ENCODE results near the gene SPACA5.
A peak's percentile ranks its signal among the peaks of the same experiment; 100 is the strongest.
"Not testable (repeated sequence)": the region's sequence is repeated elsewhere in the genome, so short reads cannot be mapped to it uniquely, and the experiment has no call there.

Gene SPACA5

GRCh38 chrX:48006688-48007087 lies at the start of gene SPACA5:
SPACA5 (plus strand) TSS chrX:48006988; CDS start chrX:48007803, 815 bp downstream.
- not testable (repeated sequence) for DNase-seq

- not testable (repeated sequence) for DNase-seq
These were observed 48.6 kb upstream of the SPACA5 start for GRCh38 chrX:47958206-47958605.

GRCh38 chrX:47958761-47959342 lies 47.9 kb upstream of the SPACA5 start:
- DNase-seq = peak; percentile 27 to 40

GRCh38 chrX:47960406-47960805 lies 46.4 kb upstream of the SPACA5 start:
- DNase-seq = peak in 1 of 2 donors; percentile 33

GRCh38 chrX:47961830-47962229 lies 45.0 kb upstream of the SPACA5 start:
- not testable (repeated sequence) for DNase-seq

- DNase-seq = not testable (repeated sequence)
These were observed 41.3 kb upstream of the SPACA5 start for GRCh38 chrX:47965526-47965925.

GRCh38 chrX:47973235-47973634 lies 33.6 kb upstream of the SPACA5 start:
- DNase-seq = no peak

- DNase-seq = no peak
These were observed 30.3 kb upstream of the SPACA5 start for GRCh38 chrX:47976254-47977151.

- DNase-seq = no peak
These were observed 15.3 kb upstream of the SPACA5 start for GRCh38 chrX:47991263-47992094.

- DNase-seq = no peak
These were observed 14.8 kb upstream of the SPACA5 start for GRCh38 chrX:47992095-47992380.

GRCh38 chrX:47992669-47993068 lies 14.1 kb upstream of the SPACA5 start:
- DNase-seq = no peak

- no peak for DNase-seq
These were observed 5.5 kb upstream of the SPACA5 start for GRCh38 chrX:48001260-48001659.

- no peak for DNase-seq
These were observed 4.5 kb upstream of the SPACA5 start for GRCh38 chrX:48002319-48002718.

- DNase-seq = no peak
These were observed 3.9 kb upstream of the SPACA5 start for GRCh38 chrX:48002929-48003328.

- peak; percentile 16 to 19 for DNase-seq
These were observed 3.4 kb upstream of the SPACA5 start for GRCh38 chrX:48003367-48003757.

GRCh38 chrX:48003758-48004457 lies 2.9 kb upstream of the SPACA5 start, which contains the start of gene ZNF182:
ZNF182 (minus strand) TSS chrX:48003989; CDS start chrX:48002609, 1,380 bp downstream.
- DNase-seq = peak; percentile 95 to 96

- DNase-seq = not testable (repeated sequence)
These were observed 2.7 kb downstream of the SPACA5 start for GRCh38 chrX:48009445-48009960.

GRCh38 chrX:48016583-48017310 lies 10.0 kb downstream of the SPACA5 start:
- DNase-seq = not testable (repeated sequence)

GRCh38 chrX:48019892-48020291 lies 13.1 kb downstream of the SPACA5 start:
- not testable (repeated sequence) for DNase-seq

- DNase-seq = peak; percentile 13 to 31
These were observed 13.7 kb downstream of the SPACA5 start for GRCh38 chrX:48020472-48020871.

GRCh38 chrX:48021026-48021900 lies 14.5 kb downstream of the SPACA5 start:
- peak; percentile 75 to 80 for DNase-seq
